Kidney (tissue), 14 donors: ENCODE data around the gene GRIK1. TPM values are rescaled to one million over a fixed set of nuclear protein-coding genes. Genes with fewer than 3 reads are reported as not detected.

Experiments used
- DNase-seq, 5 donors: peaks; one replicate each; pipeline ENCODE4 v3.0.0-alpha.2; 2013 to 2020
- FAIRE-seq: peaks from 2 replicates; lab custom pipeline; 2012; peaks lifted over from hg19 to GRCh38; lab: Jason Lieb, UNC
- H3K27ac ChIP-seq, 2 donors: one replicate each; pipeline ENCODE4 v1.7.0; 2013; ENCODE audit warnings: low read depth in 2 of 2, low read length in 2 of 2, inconsistent platforms in 1 of 2
- H3K27me3 ChIP-seq: one replicate; pipeline ENCODE4 v1.7.1; 2013; ENCODE audit warnings: low read length, inconsistent platforms; ENCODE audit not compliant: control insufficient read depth, insufficient read depth
- H3K36me3 ChIP-seq, 3 donors: one replicate each; pipeline versions ENCODE4 v1.7.0 to v1.7.1; 2013; ENCODE audit warnings: low read length in 3 of 3, control low read depth in 1 of 3, inconsistent platforms in 1 of 3; ENCODE audit not compliant: insufficient read depth in 3 of 3, control insufficient read depth in 2 of 3
- H3K4me1 ChIP-seq, 3 donors: one replicate each; pipeline versions ENCODE4 v1.7.0 to v1.7.1; 2013; ENCODE audit warnings: low read length in 3 of 3, inconsistent platforms in 1 of 3, low read depth in 1 of 3; ENCODE audit not compliant: control insufficient read depth in 2 of 3, insufficient read depth in 2 of 3
- H3K4me3 ChIP-seq, 3 donors: one replicate each; pipeline versions ENCODE4 v1.7.0 to v1.8.1; 2013; ENCODE audit warnings: low read length in 3 of 3, control low read depth in 1 of 3, inconsistent platforms in 1 of 3
- H3K9ac ChIP-seq, 3 donors: one replicate each; pipeline versions ENCODE4 v1.7.0 to v1.7.1; 2013; ENCODE audit warnings: low read length in 3 of 3, control low read depth in 1 of 3, inconsistent platforms in 1 of 3
- H3K9me3 ChIP-seq, 3 donors: one replicate each; pipeline versions ENCODE4 v1.7.0 to v1.7.1; 2013; ENCODE audit warnings: low read length in 3 of 3, control low read depth in 1 of 3, inconsistent platforms in 1 of 3; ENCODE audit not compliant: control insufficient read depth in 2 of 3, insufficient read depth in 1 of 3
- intact Hi-C: fragments of 100-400 bp; cut with DNase I; formaldehyde crosslinking; loops from one replicate; pipeline ENCODE4 v1.11.1; 2022
- polyA plus RNA-seq: library from polyadenylated mRNA; stranded (reverse); fragments of 350-450 nt; fragmentation: Illumina TruSeq; extraction: RNeasy Lipid Tissue Mini Kit (QIAGEN cat#74804); gene quantifications from one replicate; pipeline ENCODE4 v1.2.3, GENCODE V29; 2014; ENCODE audit warnings: low read depth, low replicate concordance; ENCODE audit not compliant: insufficient read depth
- total RNA-seq: library from RNA; stranded (reverse); fragmentation: NEBNext Ultra II Directional; extraction: Animal tissue kit (Norgen Biotek cat#: 25700); gene quantifications from one replicate; pipeline ENCODE4 v1.2.1, GENCODE V29; 2021
- TF ChIP-seq, protein P1 (sequence below): IDR thresholded peaks from 3 replicates; pipeline ENCODE4 v1.5.1; 2012; ENCODE audit warnings: mild to moderate bottlenecking, moderate library complexity, borderline replicate concordance; ENCODE audit not compliant: insufficient read depth; ENCODE audit errors: extremely low read depth
- donor health status: control.
- donor health status: control.
- donor health status: control.
- donor health status: control.
- donor health status: control.
- donor health status: DM: yes; HTN: yes; CAD: no.
- donor health status: Normal renal cell carcinoma (clear cell type).

GRIK1 gene
- total and polyA plus RNA-seq, 2 donors from 2014 or later: not detected

GRCh38 chr21:29487154-29487553 lies 452.6 kb downstream of the GRIK1 start:
- intact Hi-C loops: no loop called here
- FAIRE-seq: no peak
- Histone ChIP-seq H3K27me3 (no peaks in the 10 kb centered on the region), H3K9ac (no peak overlapping the region), H3K36me3 (no peaks in the 10 kb centered on the region), H3K4me3 (no peak overlapping the region), H3K4me1 (no peaks in the 10 kb centered on the region), H3K27ac (no peak overlapping the region), H3K9me3 (no peaks in the 10 kb centered on the region)
- DNase-seq: peak in 1 of 5 donors; percentile 30
- TF ChIP-seq, protein P1, sequence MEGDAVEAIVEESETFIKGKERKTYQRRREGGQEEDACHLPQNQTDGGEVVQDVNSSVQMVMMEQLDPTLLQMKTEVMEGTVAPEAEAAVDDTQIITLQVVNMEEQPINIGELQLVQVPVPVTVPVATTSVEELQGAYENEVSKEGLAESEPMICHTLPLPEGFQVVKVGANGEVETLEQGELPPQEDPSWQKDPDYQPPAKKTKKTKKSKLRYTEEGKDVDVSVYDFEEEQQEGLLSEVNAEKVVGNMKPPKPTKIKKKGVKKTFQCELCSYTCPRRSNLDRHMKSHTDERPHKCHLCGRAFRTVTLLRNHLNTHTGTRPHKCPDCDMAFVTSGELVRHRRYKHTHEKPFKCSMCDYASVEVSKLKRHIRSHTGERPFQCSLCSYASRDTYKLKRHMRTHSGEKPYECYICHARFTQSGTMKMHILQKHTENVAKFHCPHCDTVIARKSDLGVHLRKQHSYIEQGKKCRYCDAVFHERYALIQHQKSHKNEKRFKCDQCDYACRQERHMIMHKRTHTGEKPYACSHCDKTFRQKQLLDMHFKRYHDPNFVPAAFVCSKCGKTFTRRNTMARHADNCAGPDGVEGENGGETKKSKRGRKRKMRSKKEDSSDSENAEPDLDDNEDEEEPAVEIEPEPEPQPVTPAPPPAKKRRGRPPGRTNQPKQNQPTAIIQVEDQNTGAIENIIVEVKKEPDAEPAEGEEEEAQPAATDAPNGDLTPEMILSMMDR: no peak

Other genes starting within 250 kb of the GRIK1 start
- gene CLDN17, start 226.8 kb upstream of the GRIK1 start, total RNA-seq: not detected
- not detected for gene CLDN17, start 226.8 kb upstream of the GRIK1 start, polyA plus RNA-seq